Adipocyte (in vitro differentiated cells): Measurements from ENCODE around the gene BMP2K.

Experiments
- DNase-seq: peaks from one replicate; pipeline ENCODE4 v3.0.0-alpha.2; 2015; ENCODE audit warnings: low read depth
- H3K27me3 ChIP-seq: replicated peaks from 2 replicates; pipeline ENCODE4 v1.7.0; 2013; ENCODE audit warnings: mild to moderate bottlenecking, low read length, moderate library complexity; ENCODE audit not compliant: control insufficient read depth, insufficient read depth
- H3K36me3 ChIP-seq: 2 replicates; pipeline ENCODE4 v1.7.0; 2013; ENCODE audit warnings: low read length, mild to moderate bottlenecking, moderate library complexity; ENCODE audit not compliant: control insufficient read depth, insufficient read depth, severe bottlenecking
- H3K4me1 ChIP-seq: 2 replicates; pipeline ENCODE4 v1.7.0; 2013; ENCODE audit warnings: mild to moderate bottlenecking, low read length, moderate library complexity; ENCODE audit not compliant: control insufficient read depth, insufficient read depth
- H3K4me3 ChIP-seq: 2 replicates; pipeline ENCODE4 v1.7.0; 2013; ENCODE audit warnings: mild to moderate bottlenecking, low read length, moderate library complexity
- H3K9ac ChIP-seq: 2 replicates; pipeline ENCODE4 v1.7.0; 2013; ENCODE audit warnings: mild to moderate bottlenecking, low read length, moderate library complexity
- H3K9me3 ChIP-seq: 2 replicates; pipeline ENCODE4 v1.7.0; 2013; ENCODE audit warnings: mild to moderate bottlenecking, low read length, moderate library complexity; ENCODE audit not compliant: control insufficient read depth

Gene BMP2K

GRCh38 chr4:78765432-78766006, 10.6 kb upstream of the BMP2K start:
- no peaks in the 10 kb centered on the region for H3K36me3 ChIP-seq
- DNase-seq: no peak
- H3K4me3 ChIP-seq: no peak overlapping the region
- no peaks in the 10 kb centered on the region for H3K9me3 ChIP-seq
- peaks cover 9% of the 10 kb centered on the region for H3K4me1 ChIP-seq
- H3K27me3 ChIP-seq: no peaks in the 10 kb centered on the region
- H3K9ac ChIP-seq: no peak overlapping the region

GRCh38 chr4:78766026-78766425, 10.1 kb upstream of the BMP2K start:
- peaks cover 9% of the 10 kb centered on the region for H3K4me1 ChIP-seq
- peak; percentile 63 for DNase-seq

GRCh38 chr4:78766650-78767049, 9.5 kb upstream of the BMP2K start:
- Histone ChIP-seq H3K27me3 (no peaks in the 10 kb centered on the region), H3K9ac (no peak overlapping the region), H3K4me3 (no peak overlapping the region), H3K4me1 (peaks cover 9% of the 10 kb centered on the region), H3K36me3 (no peaks in the 10 kb centered on the region), H3K9me3 (no peaks in the 10 kb centered on the region)
- no peak for DNase-seq

More at GRCh38 chr4:78766026-78766425, 10.1 kb upstream of the BMP2K start:
- no peaks in the 10 kb centered on the region for H3K27me3 ChIP-seq
- no peak overlapping the region for H3K4me3 ChIP-seq
- no peak overlapping the region for H3K9ac ChIP-seq
- H3K36me3 ChIP-seq: no peaks in the 10 kb centered on the region
- H3K9me3 ChIP-seq: no peaks in the 10 kb centered on the region

GRCh38 chr4:78767350-78767749, 8.8 kb upstream of the BMP2K start:
- H3K4me1 ChIP-seq: peaks cover 9% of the 10 kb centered on the region
- H3K36me3 ChIP-seq: no peaks in the 10 kb centered on the region
- no peaks in the 10 kb centered on the region for H3K9me3 ChIP-seq
- no peaks in the 10 kb centered on the region for H3K27me3 ChIP-seq
- H3K4me3 ChIP-seq: no peak overlapping the region
- H3K9ac ChIP-seq: no peak overlapping the region
- DNase-seq: no peak

GRCh38 chr4:78768452-78769180, 7.5 kb upstream of the BMP2K start:
- DNase-seq: no peak
- H3K4me3 ChIP-seq: no peak overlapping the region

GRCh38 chr4:78770091-78770642, 6.0 kb upstream of the BMP2K start:
- Histone ChIP-seq H3K27me3 (no peaks in the 10 kb centered on the region), H3K9me3 (no peaks in the 10 kb centered on the region), H3K36me3 (no peaks in the 10 kb centered on the region), H3K4me1 (peaks cover 14% of the 10 kb centered on the region), H3K9ac (no peak overlapping the region), H3K4me3 (no peak overlapping the region)
- DNase-seq: no peak

More at GRCh38 chr4:78768452-78769180, 7.5 kb upstream of the BMP2K start:
- Histone ChIP-seq H3K27me3 (no peaks in the 10 kb centered on the region), H3K9ac (no peak overlapping the region), H3K36me3 (no peaks in the 10 kb centered on the region), H3K9me3 (no peaks in the 10 kb centered on the region), H3K4me1 (peaks cover 9% of the 10 kb centered on the region)

GRCh38 chr4:78772526-78773091, 3.5 kb upstream of the BMP2K start:
- Histone ChIP-seq H3K27me3 (no peaks in the 10 kb centered on the region), H3K4me3 (no peak overlapping the region), H3K4me1 (peaks cover 12% of the 10 kb centered on the region), H3K9me3 (no peaks in the 10 kb centered on the region), H3K36me3 (no peaks in the 10 kb centered on the region), H3K9ac (no peak overlapping the region)
- no peak for DNase-seq

GRCh38 chr4:78774417-78774816, 1.7 kb upstream of the BMP2K start:
- peak overlapping the region; percentile 90 for H3K4me3 ChIP-seq
- no peak for DNase-seq

GRCh38 chr4:78775303-78776078, 659 bp upstream of the BMP2K start:
- Histone ChIP-seq H3K4me3 (peak overlapping the region; percentile 90), H3K9ac (peak overlapping the region; percentile 98), H3K4me1 (peaks cover 26% of the 10 kb centered on the region), H3K36me3 (no peaks in the 10 kb centered on the region), H3K27me3 (no peaks in the 10 kb centered on the region), H3K9me3 (no peaks in the 10 kb centered on the region)
- DNase-seq: peak; percentile 92

More at GRCh38 chr4:78774417-78774816, 1.7 kb upstream of the BMP2K start:
- peaks cover 26% of the 10 kb centered on the region for H3K4me1 ChIP-seq
- no peaks in the 10 kb centered on the region for H3K27me3 ChIP-seq
- no peaks in the 10 kb centered on the region for H3K36me3 ChIP-seq
- no peak overlapping the region for H3K9ac ChIP-seq
- H3K9me3 ChIP-seq: no peaks in the 10 kb centered on the region

GRCh38 chr4:78776729-78777575, 802 bp downstream of the BMP2K start:
- Histone ChIP-seq H3K36me3 (peaks cover 2% of the 10 kb centered on the region), H3K9me3 (no peaks in the 10 kb centered on the region), H3K27me3 (no peaks in the 10 kb centered on the region), H3K4me3 (peak overlapping the region; percentile 90), H3K4me1 (peaks cover 26% of the 10 kb centered on the region), H3K9ac (peak overlapping the region; percentile 98)
- DNase-seq: peak; percentile 77
